Measurements from ENCODE around the gene CFAP46.

The CFAP46 gene

DNA sequence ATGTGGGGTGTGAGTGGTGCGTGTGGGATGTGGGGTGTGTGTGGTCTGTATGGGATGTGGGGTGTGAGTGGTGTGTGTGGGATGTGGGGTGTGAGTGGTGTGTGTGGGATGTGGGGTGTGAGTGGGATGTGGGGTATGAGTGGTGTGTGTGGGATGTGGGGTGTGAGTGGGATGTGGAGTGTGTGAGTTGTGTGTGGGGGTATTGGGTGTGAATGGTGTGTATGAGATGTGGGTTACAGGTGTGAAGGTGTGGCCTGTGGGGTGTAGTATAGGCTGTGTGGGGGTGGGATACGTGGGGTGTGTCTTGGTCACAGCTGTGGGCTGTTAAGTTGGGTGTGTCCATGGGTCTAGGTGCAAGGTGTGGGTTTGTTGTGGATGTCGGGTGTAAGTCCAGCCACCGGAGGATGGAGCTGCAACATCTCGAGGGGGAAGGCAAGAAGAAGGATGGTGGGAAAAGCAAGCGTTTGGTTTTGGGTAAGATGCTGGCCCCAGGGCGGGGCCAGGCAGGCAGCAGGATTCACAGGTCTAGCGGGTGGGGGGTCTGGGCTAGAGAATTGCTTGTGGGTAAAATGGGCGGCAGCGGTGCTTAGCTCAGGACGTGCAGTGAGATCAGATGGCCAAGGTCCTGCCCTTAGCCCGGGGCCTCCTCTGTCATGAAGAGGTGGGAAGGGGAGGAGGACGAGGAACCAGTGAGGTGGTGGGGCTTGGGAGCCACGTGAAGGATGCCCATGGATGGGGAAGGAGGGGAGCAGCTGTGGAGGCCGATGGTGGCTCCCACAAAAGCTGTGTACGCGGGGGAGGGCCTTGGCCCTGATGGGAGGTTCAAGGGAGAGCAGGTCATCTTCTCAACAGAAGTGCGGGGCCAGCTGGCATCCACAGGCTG, 60.1 kb downstream of the CFAP46 start:
- TF ChIP-seq, protein P1, sequence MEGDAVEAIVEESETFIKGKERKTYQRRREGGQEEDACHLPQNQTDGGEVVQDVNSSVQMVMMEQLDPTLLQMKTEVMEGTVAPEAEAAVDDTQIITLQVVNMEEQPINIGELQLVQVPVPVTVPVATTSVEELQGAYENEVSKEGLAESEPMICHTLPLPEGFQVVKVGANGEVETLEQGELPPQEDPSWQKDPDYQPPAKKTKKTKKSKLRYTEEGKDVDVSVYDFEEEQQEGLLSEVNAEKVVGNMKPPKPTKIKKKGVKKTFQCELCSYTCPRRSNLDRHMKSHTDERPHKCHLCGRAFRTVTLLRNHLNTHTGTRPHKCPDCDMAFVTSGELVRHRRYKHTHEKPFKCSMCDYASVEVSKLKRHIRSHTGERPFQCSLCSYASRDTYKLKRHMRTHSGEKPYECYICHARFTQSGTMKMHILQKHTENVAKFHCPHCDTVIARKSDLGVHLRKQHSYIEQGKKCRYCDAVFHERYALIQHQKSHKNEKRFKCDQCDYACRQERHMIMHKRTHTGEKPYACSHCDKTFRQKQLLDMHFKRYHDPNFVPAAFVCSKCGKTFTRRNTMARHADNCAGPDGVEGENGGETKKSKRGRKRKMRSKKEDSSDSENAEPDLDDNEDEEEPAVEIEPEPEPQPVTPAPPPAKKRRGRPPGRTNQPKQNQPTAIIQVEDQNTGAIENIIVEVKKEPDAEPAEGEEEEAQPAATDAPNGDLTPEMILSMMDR (IDR thresholded peaks at IDR 0.05; ENCODE audit: insufficient read depth, missing control alignments), result no peak
- FAIRE-seq (no peak), DNase-seq (ENCODE audit: insufficient read length, low spot score) (no peak)

- DNase-seq (ENCODE audit: insufficient read length, low spot score) (no peak), FAIRE-seq (no peak)
- TF ChIP-seq, protein P1 (IDR thresholded peaks at IDR 0.05; ENCODE audit: insufficient read depth, missing control alignments), result no peak
Observed at GRCh38 chr10:132881186-132881920, 61.0 kb downstream of the CFAP46 start.

DNA sequence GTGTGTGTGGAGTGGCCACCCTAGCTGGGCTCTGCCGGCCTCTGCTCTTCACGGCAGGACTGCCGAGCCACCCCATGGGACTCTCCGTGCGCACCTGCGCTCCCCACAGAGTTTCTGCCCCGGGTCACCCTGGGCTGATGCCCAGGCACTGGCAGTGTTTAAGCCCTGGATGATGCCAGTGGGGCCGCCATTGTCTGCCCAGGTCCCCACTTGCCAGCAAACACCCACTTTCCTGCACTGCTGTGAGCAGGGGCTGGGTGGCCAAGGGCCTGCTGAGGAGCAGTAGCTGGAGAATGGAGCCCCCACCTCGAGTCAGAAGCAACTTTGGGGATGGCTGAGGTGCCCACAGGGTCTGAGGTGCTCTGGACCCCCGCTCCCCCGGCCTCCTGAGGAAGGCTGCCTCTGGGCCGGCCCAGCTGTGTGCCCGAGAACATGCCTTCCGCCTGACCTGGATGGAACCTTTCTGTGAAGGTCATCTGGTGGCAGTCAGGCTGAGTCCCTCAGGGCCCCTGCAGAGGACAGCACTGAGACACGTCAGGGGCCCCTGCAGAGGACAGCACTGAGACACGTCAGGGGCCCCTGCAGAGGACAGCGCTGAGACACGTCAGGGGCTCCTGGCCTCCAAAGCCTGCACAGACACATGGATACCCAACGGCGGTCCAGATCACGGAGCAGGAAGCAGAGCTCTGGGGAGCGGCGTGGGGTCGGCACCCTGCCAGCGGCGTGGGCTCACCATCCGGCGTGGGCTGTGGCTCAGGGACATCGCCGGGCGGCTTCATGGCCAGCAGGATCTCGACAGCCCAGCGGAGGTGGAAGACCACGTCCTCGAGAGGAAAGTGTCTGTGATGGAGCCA, 62.0 kb downstream of the CFAP46 start:
- FAIRE-seq, result no peak
- no peak for DNase-seq (ENCODE audit: insufficient read length, low spot score)

GRCh38 chr10:132879408-132880127, 62.8 kb downstream of the CFAP46 start:
- no peak for DNase-seq (ENCODE audit: insufficient read length, low spot score)
- TF ChIP-seq, protein P1 (IDR thresholded peaks at IDR 0.05; ENCODE audit: insufficient read depth, missing control alignments), result no peak
- FAIRE-seq, result no peak

More for the DNA sequence above, 62.0 kb downstream of the CFAP46 start:
- TF ChIP-seq, protein P1 (IDR thresholded peaks at IDR 0.05; ENCODE audit: insufficient read depth, missing control alignments), result no peak

DNA sequence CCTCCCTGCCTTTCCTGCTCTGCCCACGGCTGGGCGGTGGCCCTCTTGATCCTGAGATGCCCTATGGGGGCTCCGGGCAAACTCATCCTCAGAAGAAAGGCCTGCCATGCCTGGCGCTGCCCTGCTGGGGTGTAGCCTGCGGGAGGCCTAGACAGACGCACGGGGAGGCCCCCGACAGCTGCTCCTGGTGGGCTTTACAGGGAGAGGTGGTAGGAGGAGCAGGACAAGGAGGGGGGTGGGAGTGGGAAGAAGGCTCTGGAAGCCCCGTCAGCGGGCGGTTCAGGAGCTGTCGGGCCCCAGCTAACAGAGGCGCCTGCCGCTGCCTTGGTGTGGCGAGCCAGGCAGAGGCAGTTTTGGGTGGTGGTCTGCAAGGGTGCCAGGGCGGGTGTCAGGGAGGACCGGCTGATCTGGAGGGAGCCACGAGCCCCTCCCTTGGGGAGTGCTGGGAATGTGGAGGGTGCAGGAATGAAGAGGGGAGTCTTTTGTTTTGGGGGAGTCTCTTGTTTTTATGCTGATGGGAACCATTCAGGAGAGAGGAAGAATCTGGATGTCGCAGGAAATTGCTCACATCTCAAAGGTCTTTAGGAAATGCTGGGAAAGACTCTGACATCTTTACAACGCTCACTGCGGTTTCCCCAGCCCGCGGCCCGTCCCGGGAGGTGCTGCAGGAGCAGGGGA, 63.5 kb downstream of the CFAP46 start:
- DNase-seq (ENCODE audit: insufficient read length, low spot score) (no peak), FAIRE-seq (no peak)
- TF ChIP-seq, protein P1 (IDR thresholded peaks at IDR 0.05; ENCODE audit: insufficient read depth, missing control alignments), result no peak

All from D721Med (cell line).